Right renal cortex interstitium (tissue), 3 donors: Measurements from ENCODE around the gene MALL. TPM values are rescaled to one million over a fixed set of nuclear protein-coding genes. Genes with fewer than 3 reads are reported as not detected.
"Not testable (repeated sequence)": the region's sequence is repeated elsewhere in the genome, so short reads cannot be mapped to it uniquely, and the experiment has no call there.

Source experiments
- DNase-seq, 3 donors: peaks; one replicate each; pipeline ENCODE4 v3.0.0-alpha.2; 2013; ENCODE audit warnings: low read depth in 3 of 3, low spot score in 2 of 3
- polyA plus RNA-seq, 3 donors: library from polyadenylated mRNA; unstranded; fragments of 120-200 nt; gene quantifications; one replicate each; pipeline ENCODE4 v1.2.1, GENCODE V29; 2013; ENCODE audit not compliant: insufficient read length in 3 of 3

MALL gene
- polyA plus RNA-seq, 3 donors = 14.2 to 15.5 (median 14.9) TPM

DNA sequence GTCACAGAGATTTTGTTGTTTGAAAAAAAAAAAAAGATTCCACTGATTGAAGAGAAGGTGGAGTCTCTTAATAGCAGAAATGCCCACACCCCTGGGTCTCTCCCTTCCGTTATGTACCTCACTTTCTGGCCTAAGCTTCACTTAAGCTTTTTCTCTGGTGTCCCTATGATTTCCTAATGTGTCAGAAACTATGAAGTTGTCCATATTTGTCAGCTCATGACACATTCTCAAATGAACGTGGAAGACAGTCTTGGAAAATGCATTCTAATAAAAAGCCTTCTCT, 5.4 kb upstream of the MALL start:
- no peak for DNase-seq

DNA sequence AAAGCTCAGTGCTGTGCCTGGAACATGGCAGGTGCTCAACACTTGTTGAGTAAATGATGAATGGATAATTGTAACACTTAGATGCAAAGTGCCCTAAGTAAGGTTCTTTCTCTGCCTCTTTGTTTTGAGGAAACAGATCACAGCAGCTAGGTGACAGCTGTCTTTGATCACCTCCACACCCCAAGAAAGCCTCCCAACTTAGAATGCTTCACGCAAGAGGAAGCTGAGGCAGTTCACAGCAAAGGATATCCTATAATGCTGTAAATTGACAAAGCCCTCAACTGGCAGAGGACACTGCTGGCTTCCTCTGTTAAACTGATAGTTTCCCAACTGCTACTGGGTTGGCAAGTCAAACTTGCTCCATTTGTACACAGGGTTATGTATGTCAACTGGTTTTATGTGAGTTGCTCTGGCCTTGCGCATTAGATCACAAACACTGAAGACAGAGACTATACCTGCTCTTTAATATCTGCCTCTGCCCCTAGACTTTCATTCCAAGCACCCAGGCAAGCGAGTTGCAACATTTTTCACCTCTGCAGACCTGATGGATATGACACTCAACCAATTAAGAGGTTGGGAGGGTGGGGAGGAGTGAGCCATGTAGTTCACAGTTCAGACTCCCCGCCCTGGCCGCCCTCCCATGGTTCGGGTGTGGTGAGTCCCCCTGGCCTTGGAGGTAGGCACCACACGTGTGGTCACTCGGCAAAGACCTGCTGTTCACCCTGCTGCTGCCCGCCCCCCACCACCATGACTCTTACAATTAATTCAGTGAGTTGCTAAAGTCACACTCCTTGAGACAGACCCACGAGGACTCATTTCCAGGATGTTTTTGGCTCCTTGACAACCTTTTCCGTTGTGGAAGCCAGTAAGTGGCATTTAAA, 4.8 kb upstream of the MALL start:
- no peak for DNase-seq

DNA sequence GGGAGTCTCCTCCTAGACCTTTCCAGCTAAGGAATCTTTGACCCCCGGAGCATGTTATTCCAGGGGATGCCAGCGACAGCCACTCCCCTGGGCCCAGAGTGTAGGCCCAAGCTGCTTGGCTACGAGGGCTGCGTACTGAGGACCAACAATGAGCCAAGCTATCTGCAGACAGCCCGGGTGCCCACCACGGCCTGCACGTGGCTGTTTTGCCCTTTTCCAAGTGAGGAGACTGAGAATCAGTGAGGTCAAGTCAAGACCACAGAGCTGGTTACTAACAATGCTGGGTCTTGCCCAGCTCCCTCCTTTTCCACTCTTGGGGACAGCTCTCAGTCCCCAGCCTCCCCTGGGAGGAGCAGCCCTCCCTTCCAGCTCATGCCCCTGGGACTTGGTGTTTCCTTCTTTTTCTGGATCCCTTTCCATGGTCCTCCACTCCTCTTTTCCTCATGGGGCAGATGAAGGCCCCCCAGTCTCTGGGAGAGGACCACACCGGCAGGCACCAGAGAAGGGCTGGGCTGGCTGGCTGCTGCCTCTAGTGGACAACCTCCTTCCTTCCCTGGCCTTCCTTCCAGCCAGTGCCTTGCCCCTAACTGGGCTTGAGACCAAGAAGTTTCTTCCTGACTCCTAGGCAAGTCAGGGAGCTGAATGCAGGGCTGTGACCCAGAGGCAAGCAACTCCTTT, 550 bp upstream of the MALL start:
- DNase-seq = no peak

DNA sequence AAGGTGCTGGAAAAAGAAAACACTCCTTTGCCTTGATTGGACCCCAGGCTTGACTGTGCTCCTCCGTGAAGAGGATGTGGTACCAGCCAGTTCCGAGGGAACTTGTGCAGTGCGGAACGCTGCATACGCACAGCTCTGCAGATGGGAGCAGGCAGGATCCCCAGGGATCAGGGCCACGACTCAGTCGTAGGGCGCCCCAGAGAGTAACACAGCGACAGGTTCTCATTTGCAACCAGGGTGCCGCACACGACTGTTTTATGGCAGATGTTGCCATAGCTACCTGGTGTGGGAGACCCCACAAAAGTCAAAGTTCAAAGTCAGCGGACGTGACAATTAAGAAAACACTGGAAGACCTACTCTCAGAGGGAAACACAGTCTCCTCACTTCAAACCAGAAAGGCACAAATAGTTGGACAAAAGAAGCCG, 779 bp downstream of the MALL start:
- DNase-seq = no peak

DNA sequence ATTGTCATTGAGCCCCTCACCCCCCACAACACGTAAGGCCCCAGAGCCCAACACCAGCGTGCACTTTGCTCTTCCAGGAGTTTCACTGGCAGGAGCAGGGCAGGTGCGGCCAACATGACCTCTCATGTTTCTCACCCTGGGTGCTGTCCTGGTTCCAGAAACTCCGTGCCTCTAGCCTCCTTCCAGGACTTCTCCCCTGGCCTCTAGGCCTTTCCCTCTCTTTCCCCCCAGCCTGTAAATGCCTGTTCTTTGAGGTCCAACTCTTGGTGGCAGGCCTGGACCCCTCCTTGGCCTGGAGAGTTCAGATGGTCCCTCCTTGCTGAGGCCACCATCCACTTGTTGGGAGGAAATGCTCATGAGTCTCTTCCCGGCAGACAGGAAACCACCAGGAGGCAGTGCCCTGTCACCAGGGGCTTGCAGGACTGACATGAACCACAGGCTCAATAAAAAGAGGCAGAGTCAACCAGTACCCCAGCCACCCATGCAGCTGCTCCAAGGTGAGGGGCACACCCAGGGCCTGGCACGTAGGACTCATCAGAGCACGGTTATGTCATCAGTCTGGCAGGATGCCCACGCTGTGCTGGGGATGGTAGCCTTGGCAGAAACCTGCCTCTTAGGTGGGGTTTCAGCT, 1.5 kb downstream of the MALL start:
- no peak for DNase-seq

DNA sequence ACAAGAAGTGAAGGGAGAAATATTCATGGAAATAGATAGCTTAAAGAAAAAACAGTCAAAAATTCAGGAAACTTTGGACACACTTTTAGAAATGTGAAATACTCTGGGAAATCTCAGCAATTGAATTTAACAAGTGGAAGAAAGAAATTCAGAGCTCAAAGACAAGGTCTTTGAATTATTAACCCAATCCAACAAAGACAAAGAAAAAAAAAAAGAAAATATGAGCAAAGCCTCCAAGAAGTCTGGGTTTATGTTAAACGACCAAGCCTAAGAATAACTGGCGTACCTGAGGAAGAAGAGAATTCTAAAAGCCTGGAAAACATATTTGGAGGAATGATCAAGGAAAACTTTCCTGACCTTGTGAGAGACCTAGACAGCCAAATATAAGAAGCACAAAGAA, 7.3 kb downstream of the MALL start:
- DNase-seq = not testable (repeated sequence)

DNA sequence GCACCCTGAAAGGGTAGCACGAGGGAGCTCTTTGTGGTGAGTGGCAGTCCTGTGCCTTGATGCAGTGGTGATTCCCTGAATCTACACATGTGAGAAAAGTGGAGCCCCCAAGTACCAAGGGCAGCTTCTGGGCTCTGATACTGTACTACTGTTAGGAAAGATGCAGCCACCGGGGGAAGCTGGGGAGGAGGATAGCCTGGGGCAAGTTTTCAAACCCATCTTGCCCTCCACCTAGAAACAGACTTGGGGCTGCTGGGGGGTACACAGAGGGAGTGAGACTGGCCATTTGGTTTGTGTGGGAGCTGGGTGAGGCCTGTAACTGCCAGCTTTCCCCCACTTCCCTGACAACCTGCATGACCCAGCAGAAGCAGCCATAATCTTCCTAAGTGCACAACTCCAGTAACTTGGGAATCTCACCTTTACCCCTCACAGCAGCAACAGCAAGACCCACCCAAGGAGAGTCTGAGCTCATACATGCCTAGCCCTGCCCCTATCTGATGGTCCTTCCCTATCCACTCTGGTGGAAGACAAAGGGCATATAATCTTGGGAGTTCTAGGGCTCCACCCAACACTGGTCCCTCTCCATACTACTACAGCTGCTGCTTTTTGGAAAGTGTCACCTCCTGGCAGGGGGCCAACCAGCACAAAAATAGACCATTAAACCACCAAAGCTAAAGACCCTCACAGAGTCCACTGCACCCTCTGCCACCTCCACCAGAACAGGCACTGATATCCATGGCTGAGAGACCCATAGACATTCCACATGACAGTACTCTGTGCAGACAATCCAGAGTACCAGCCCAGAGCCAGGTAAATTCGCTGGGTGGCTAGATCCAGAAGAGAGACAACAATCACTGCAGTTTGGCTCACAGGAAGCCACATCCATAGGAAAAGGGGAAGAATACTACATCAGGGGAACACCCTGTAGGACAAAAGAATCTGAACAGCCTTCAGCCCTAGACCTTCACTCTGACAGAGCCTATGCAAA, 8.2 kb downstream of the MALL start:
- DNase-seq = no peak

DNA sequence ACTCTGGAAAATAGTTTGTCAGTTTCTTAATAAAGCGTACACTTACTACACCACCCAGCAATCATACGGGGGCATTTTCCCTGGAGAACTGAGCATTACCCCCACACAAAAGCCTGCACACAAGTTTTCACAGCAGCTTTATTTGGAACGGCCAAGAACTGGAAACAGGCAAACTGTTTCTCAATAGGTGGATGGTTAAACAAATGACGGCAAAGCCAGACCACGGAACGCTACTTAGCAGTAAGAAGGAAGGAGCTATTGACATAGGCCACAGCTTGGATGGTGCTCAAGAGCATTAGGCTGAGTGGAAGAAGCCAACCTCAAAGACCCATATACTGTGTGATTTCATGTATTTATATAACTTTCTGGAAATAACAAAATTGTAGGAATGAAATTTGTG, 9.0 kb downstream of the MALL start:
- DNase-seq = no peak

DNA sequence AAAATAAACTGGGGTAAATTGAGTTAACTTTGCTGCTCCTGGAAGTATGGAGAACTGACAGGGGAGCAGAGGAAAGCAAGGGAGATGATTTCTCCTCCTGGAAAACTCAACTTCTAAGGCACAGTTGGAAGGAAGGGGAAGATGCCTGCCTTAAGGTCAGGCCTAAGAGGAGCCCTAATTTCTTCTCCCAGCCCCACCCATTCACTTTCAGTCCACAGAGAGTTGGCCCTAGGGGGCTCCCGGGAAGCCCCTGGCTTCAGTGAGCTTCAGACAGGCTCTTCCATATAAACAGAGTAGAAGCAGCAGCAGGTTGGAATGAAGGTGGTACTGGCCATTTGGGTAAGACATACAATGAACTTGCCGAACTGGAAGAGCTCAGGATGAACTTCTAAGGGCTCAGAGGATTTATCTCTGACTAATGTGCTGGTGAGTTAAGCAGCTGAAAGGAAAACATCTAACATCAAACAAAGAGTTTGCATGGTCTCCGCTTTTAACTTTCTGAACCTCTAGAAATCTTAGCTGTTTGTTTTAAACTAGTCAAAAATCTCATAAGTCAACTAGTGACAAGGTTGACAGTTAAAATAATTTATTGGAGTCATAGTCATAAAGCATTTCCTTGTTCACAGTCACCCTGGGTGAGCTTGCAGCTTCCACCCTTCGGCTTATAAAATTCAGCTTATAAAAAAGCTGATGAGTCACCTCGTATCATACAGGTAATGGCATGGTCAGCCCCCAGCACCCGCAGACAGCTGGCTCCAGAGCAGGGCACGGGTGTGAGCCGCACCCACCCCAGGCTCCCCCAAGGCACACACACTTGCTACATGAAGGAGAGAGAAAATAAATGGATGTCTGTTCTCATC, 9.8 kb downstream of the MALL start:
- no peak for DNase-seq

DNA sequence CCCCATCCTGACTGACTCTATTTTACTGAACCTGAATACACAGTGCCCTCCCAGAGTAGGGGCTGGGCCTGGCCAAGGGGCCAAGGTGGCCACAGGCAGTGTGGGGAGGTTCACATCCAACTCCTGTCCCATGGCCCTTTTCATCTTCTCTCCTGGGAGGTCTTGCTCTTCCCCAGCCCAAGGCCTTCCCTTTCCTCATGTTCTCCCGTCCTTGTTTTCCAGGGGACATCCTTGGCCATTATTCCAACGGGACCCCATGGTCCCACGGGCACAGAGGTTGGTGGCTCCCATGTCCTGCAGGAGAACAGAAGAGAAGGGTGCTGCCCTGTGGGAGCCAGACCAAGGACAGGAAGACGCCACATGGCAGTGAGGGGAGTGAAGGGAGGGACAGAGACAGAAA, 10.4 kb downstream of the MALL start:
- no peak for DNase-seq

DNA sequence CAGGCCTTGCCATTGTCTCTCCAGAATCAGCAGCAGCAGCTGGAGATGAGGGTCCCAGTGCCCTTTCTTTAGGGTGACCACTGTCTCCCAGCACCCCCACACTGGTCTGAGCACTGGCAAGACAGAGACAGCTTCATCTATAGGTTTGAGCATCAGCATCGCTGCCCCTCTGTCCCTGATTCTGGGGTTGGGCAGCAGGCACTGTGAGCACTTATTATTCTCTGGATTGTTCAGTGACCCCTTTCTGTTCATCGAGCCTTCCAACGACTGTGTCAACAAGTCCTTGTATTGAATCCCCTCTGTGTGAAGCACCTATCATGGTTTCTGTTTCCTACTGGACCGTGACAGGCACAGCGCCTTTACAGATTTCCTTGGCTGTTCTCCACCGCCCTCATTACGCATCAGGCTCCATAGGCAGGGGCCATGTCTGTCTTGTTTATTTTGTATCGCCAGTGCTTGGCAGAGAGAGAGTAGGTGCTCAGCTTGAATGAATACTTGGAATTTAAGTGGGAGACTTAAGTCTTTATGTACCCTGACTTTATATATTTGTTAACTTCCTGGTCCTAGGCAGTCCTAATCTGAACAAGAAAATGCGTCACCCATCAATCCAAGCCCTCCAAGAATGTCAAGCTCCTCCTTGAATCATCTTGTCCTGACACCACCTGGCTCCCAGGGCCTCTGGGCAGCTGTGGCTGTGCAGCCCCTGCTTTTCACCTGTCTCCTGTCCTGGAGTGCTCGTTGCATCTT, 11.4 kb downstream of the MALL start:
- no peak for DNase-seq

DNA sequence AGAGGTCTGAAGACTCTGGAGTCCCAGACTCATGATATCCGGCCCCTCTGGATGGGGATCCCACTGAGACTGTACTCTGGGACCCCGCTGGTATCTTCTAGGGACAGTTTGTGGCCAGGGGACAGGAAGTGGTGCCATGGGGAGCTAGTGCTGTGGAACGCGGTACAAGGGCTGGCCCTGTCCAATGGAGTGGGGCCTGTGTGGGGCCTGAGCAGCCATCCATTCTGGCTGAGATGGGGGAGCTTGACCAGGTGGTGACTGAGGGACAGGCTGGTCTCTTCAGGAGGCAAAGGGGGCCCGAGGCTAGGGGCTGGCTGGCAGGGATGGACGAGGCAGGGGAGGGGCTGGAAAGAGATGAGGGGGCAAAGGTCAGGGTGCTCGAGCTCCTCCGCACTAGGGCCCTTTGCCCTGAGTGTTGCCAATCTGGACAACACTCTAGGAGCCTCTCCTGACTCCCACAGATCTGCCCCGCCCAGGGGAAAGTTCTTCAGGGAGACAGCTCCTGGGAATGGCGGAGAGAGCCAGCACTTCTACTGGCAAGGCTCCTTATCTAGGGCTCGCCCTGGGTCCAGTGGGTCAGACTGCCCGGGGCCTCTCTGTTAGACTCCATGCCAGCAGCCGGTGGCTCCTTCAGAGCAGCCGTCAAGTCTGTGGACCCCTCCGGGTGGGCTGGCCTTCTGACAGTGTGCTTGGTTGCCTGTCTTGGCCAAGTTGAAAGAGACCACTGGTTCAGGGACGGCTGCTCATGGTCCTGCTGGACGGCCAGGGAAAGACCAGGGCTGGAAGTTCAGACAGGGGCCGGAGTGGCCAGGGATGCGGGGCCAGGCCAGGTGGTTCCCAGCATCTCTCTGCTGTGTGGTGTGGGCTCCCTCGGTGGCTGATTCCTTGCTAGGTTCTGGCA, 12.3 kb downstream of the MALL start:
- no peak for DNase-seq

DNA sequence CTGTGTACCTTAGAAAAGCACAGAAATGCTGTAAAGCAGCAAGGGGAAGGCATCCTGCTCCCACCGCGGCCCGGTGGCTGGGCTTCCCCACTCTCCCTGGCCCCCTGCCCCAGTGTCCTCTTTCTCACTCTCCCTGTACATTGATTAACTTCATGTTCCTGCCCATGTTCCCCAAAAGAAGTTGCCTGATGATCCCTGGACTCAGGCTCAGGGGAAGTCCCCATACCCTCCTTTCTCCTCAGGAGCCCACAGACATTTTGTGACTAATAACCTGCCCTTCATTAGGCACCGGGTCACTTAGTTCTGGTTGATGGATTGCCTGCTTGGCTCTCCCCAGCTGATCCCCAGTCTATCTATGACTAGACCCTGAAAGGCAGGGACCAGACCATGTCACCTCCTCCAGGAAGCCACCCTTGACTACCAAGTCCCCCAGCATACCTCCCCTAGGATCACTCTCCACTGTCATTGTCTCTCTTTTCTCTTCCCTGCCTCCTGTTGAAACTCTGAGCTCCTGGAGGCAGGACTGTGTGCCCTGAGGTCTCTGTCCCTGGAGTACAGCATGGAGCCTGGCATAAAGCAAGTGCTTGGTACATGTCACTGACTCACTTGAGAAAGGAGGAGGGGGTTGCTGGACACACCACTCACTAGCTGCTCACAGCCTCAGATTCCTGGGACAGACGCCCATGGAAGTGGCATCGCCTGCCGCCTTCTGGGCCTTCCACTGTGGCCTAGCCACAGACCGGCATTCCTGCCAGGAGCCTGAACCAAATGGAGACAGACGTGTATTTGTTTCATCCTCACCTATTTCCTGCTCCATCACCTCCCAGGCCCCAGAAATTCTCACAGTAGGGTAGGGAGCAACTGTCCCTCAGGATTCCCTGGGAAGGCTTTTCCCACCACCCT, 13.5 kb downstream of the MALL start:
- no peak for DNase-seq

DNA sequence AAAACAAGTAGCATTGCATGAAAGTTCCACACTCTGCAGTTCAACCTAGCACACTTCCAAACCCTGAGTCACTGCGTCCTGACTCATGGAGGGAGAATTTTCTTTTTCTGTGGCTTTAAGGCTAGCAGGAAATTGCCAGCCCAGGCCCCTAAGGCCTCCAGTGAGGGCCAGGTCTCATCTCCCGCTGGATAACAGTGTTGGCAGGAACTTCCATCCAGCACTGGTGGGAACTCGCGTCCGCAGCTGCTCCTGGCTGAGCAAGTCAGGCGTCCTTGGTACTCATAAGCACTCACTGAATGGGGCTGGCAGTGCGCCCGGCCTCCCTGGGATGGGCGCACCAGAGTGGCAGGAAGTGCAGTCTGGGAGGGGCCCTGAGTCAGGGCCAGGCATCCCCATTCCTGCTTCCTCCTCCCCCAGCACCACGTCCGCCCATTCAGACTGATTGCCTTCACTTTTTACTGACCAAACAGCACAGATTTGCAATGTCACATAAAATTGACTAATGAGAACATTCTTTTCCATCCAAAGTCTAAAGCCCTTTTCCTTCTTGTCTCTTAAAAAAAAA, 14.3 kb downstream of the MALL start:
- DNase-seq = peak in 2 of 3 donors; percentile 32 to 45

DNA sequence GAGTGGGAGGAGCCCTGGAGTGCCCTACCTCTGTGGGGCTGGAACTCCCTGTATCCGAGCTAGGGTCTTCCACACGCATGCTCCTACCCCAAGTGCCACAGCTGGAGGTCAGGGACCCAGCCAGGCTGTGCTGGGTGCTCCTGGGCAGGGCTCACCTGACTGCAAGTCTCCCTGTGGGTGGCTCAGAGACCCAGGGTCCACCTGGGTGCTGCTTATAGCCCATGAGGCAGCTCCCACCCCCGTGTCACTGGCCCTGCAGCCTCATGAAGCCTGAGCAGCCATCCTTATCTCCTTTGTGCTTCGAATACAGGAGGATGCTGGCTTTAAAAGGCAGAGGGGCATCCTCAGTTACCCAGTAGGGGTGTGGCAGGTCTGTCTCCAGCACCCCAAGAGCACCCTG, 14.7 kb downstream of the MALL start:
- not testable (repeated sequence) for DNase-seq

DNA sequence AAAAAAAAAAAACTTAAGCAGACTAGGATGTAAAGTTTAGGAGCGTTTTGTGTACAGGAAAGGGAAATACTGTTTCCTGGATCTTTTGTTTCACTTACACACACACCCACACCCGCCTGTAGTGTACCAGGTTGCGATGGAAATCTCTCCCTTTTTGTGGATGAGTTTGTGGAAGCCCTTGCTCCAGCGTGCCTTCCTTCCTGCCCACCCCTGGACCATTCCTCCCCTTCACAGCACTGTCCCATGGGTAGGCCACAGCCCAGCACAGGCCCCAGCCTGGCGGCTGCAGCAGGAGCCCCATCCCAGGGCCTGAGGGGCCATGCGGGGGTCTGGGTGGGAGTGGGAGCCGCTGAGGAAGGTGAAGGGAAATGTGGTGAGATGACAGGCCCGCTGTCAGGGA, 15.1 kb downstream of the MALL start:
- no peak for DNase-seq
